Measurements from ENCODE around the gene MICOS13. TPM values are rescaled to one million over a fixed set of nuclear protein-coding genes. Genes with fewer than 3 reads are reported as not detected.

The MICOS13 gene
- polyA plus RNA-seq, 4 donors: 41.9 to 134 (median 108) TPM

DNA sequence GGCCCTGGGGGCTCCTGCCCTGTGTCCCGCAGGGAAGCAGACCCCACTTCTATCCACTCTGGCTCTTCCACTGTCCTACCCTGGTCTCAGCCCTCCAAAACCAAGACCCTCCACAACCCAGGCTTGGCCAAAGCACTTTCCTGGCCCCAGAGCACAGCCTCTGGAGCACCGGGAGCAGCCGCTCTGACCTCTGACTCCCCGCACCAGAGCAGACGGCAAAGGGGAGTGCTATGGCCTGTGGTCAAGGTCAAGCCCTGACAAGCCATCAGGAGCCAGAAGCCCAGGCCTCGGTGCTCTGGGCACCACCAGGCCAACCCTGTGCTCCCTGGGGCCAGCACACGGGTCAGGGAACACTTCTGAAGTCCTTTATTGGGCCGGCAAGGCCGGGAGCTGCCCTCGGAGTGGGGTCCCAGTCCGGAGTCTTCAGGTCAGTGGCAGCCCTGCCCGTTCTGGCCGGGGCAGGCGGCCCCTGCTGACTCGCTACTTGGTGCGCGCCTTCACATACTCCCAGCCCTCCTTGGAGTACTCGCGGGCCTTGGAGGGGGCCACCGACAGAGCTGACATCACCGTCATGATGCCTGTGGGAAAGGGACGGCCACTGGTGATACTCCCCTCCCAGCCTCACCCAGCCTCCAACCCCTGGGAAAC lies 2.1 kb downstream of the MICOS13 start:
- DNase-seq (no peak), FAIRE-seq (no peak)
- Histone ChIP-seq H3K27ac (ENCODE audit: low read depth in 1 of 3, low read length in 2 of 3) (no peak overlapping the region), H3K36me3 (ENCODE audit: control insufficient read depth in 3 of 3, insufficient read depth in 2 of 3, low read depth in 1 of 3, low read length in 3 of 3) (peaks cover 0 to 17% (median 0%) of the 10 kb centered on the region in 3 donors), H3K27me3 (ENCODE audit: control insufficient read depth in 3 of 3, insufficient read depth in 3 of 3, low read length in 3 of 3) (peaks cover 0 to 4% (median 0%) of the 10 kb centered on the region in 3 donors), H3K4me1 (ENCODE audit: control insufficient read depth in 3 of 3, insufficient read depth in 2 of 3, low read depth in 1 of 3, low read length in 2 of 3) (peaks cover 1 to 10% (median 6%) of the 10 kb centered on the region in 3 donors), H3K9me3 (ENCODE audit: control insufficient read depth in 2 of 2, insufficient read depth in 1 of 2, low read depth in 1 of 2, low read length in 1 of 2) (no peaks in the 10 kb centered on the region), H3K4me3 (ENCODE audit: low read depth in 1 of 3, low read length in 3 of 3) (no peak overlapping the region)
- WGBS, 3 donors: 88 to 91% (median 91%) methylated on average over 19 to 22 of the region's 22 CpGs

DNA sequence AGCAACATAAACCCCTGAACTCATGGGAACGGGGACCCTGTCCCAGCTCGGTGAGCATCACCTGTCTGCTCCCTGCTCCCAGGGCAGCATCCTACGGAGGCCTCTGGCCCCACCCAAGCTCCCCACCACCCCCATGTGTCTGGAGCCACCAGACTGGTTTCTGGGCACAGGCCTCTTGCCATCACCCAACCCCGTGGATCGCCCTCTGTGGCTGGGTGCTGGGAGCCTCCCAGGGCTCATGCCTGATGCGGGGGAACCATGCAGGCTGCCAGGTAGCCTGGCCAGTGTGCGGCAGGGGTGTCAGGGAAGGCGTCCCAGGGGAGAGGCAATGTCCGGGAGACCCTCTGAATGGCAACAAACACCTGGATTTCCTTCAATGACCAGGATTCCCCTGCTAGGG lies 2.7 kb downstream of the MICOS13 start:
- Histone ChIP-seq H3K4me3 (ENCODE audit: low read depth in 1 of 3, low read length in 3 of 3) (no peak overlapping the region), H3K27me3 (ENCODE audit: control insufficient read depth in 3 of 3, insufficient read depth in 3 of 3, low read length in 3 of 3) (peaks cover 0 to 4% (median 0%) of the 10 kb centered on the region in 3 donors), H3K27ac (ENCODE audit: low read depth in 1 of 3, low read length in 2 of 3) (no peak overlapping the region), H3K4me1 (ENCODE audit: control insufficient read depth in 3 of 3, insufficient read depth in 2 of 3, low read depth in 1 of 3, low read length in 2 of 3) (peaks cover 1 to 10% (median 6%) of the 10 kb centered on the region in 3 donors), H3K36me3 (ENCODE audit: control insufficient read depth in 3 of 3, insufficient read depth in 2 of 3, low read depth in 1 of 3, low read length in 3 of 3) (peaks cover 0 to 17% (median 0%) of the 10 kb centered on the region in 3 donors), H3K9me3 (ENCODE audit: control insufficient read depth in 2 of 2, insufficient read depth in 1 of 2, low read depth in 1 of 2, low read length in 1 of 2) (no peaks in the 10 kb centered on the region)
- FAIRE-seq (no peak), DNase-seq (no peak)
- WGBS, 3 donors: 80 to 87% (median 86%) methylated on average over 9 of the region's 9 CpGs

DNA sequence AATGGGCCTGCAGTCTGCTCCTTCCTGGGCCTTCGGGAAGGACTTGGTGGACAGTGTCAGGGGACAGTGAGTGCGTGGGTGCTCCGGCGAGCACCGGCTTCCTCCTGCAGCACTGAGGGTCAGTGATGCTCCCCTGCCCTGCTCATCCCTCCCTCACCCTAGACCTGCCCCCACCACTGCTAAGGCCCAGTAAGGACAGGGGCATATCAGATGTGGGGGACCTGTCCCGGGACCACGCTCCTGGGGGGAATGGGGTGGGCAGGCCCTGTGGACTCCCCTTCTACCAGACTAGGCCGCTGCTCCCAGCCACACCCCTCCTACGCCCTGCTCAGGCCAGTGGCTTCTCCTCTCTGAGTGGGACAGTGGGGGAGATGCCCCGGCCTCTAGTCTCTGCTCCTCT lies 3.2 kb downstream of the MICOS13 start:
- WGBS, 3 donors: 83 to 92% (median 91%) methylated on average over 10 of the region's 10 CpGs
- no peak overlapping the region for H3K4me3 ChIP-seq (ENCODE audit: low read depth in 1 of 3, low read length in 3 of 3)
- DNase-seq: no peak
- FAIRE-seq: no peak
- H3K9me3 ChIP-seq (ENCODE audit: control insufficient read depth in 2 of 2, insufficient read depth in 1 of 2, low read depth in 1 of 2, low read length in 1 of 2): no peaks in the 10 kb centered on the region
- H3K27me3 ChIP-seq (ENCODE audit: control insufficient read depth in 3 of 3, insufficient read depth in 3 of 3, low read length in 3 of 3): peaks cover 0 to 4% (median 0%) of the 10 kb centered on the region in 3 donors
- H3K27ac ChIP-seq (ENCODE audit: low read depth in 1 of 3, low read length in 2 of 3): no peak overlapping the region
- H3K4me1 ChIP-seq (ENCODE audit: control insufficient read depth in 3 of 3, insufficient read depth in 2 of 3, low read depth in 1 of 3, low read length in 2 of 3): peaks cover 1 to 10% (median 6%) of the 10 kb centered on the region in 3 donors
- peaks cover 0 to 18% (median 0%) of the 10 kb centered on the region in 3 donors for H3K36me3 ChIP-seq (ENCODE audit: control insufficient read depth in 3 of 3, insufficient read depth in 2 of 3, low read depth in 1 of 3, low read length in 3 of 3)

DNA sequence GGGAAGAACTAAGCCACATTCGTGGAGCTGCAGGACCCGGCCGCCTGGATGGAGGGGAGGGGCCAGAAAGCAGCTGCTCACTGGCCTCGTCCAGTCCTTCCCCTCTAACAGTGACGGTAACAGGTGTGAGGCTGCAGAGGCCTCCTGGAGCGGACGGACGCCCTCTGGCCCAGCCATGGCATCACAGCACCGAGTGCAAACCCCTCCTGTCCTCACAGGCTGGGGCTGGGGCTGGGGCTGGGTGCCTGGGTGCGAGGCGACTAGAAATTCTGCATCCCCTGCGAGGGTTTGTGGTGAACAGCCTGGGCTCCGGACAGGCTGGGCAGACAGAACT lies 3.6 kb downstream of the MICOS13 start:
- Histone ChIP-seq H3K9me3 (ENCODE audit: control insufficient read depth in 2 of 2, insufficient read depth in 1 of 2, low read depth in 1 of 2, low read length in 1 of 2) (no peaks in the 10 kb centered on the region), H3K36me3 (ENCODE audit: control insufficient read depth in 3 of 3, insufficient read depth in 2 of 3, low read depth in 1 of 3, low read length in 3 of 3) (peaks cover 0 to 22% (median 0%) of the 10 kb centered on the region in 3 donors), H3K27ac (ENCODE audit: low read depth in 1 of 3, low read length in 2 of 3) (no peak overlapping the region), H3K27me3 (ENCODE audit: control insufficient read depth in 3 of 3, insufficient read depth in 3 of 3, low read length in 3 of 3) (peaks cover 0 to 4% (median 0%) of the 10 kb centered on the region in 3 donors), H3K4me1 (ENCODE audit: control insufficient read depth in 3 of 3, insufficient read depth in 2 of 3, low read depth in 1 of 3, low read length in 2 of 3) (peaks cover 1 to 10% (median 6%) of the 10 kb centered on the region in 3 donors), H3K4me3 (ENCODE audit: low read depth in 1 of 3, low read length in 3 of 3) (no peak overlapping the region)
- 35 to 69% (median 39%) methylated on average over 8 to 13 of the region's 13 CpGs for WGBS, 3 donors
- no peak for DNase-seq
- no peak for FAIRE-seq

DNA sequence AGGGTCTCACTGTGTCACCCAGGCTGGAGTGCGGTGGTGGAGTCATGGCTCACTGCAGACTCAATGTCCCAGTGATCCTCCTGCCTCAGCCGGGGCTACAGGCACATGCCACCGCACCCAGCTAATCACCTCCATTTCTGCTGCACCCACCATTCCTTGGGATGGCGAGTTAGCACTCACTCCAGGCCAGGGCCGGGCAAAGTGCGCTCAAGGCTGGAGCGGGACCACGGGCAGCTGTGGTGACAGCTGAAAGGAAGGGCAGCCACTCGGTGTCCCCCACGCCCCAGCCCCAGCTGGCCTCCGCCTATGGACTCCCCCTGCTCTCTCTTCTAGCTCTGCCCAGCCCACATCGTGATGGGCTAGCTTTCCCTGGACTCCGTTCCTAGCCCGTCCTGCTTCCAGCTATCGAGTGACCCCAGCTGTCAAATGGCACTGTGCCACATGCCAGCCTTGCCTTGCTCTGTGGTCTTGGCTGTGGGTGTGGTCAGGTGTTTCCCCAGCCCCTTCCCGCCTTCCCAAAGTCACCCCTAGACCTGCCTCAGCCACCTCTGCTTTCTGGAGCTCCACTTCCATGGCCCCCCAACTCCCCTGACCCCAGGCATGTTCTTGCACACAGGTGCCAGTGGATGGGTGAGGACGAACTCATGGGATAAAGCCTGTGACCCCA lies 4.1 kb downstream of the MICOS13 start:
- FAIRE-seq: no peak
- Histone ChIP-seq H3K4me3 (ENCODE audit: low read depth in 1 of 3, low read length in 3 of 3) (no peak overlapping the region), H3K27ac (ENCODE audit: low read depth in 1 of 3, low read length in 2 of 3) (no peak overlapping the region), H3K4me1 (ENCODE audit: control insufficient read depth in 3 of 3, insufficient read depth in 2 of 3, low read depth in 1 of 3, low read length in 2 of 3) (peaks cover 1 to 8% (median 6%) of the 10 kb centered on the region in 3 donors), H3K27me3 (ENCODE audit: control insufficient read depth in 3 of 3, insufficient read depth in 3 of 3, low read length in 3 of 3) (peaks cover 0 to 2% (median 0%) of the 10 kb centered on the region in 3 donors), H3K36me3 (ENCODE audit: control insufficient read depth in 3 of 3, insufficient read depth in 2 of 3, low read depth in 1 of 3, low read length in 3 of 3) (peaks cover 0 to 24% (median 0%) of the 10 kb centered on the region in 3 donors), H3K9me3 (ENCODE audit: control insufficient read depth in 2 of 2, insufficient read depth in 1 of 2, low read depth in 1 of 2, low read length in 1 of 2) (no peaks in the 10 kb centered on the region)
- DNase-seq: peak in 1 of 2 donors; percentile 35
- WGBS, 3 donors: 20 to 64% (median 39%) methylated on average over 17 of the region's 17 CpGs

DNA sequence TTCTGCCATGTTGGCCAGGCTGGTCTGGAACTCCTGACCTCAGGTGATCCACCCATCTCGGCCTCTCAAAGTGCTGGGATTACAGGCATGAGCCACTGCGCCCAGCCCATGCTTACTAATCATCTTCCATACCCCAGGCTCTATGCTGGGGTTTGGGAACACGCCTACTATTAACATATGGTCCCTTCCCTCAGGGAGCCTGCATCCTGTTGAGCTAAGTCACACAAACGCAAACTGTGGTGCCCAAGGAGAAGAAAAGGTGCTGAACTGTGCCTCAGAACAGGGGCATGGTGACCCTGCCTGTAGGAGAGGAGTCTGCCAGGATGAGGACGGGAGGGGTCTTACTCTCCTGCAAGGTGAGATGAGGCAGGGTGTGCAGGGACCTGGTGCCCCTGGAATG lies 5.6 kb downstream of the MICOS13 start:
- 82 to 92% (median 89%) methylated on average over 5 of the region's 5 CpGs for WGBS, 3 donors
- H3K27ac ChIP-seq (ENCODE audit: low read depth in 1 of 3, low read length in 2 of 3): no peak overlapping the region
- H3K4me3 ChIP-seq (ENCODE audit: low read depth in 1 of 3, low read length in 3 of 3): no peak overlapping the region
- H3K9me3 ChIP-seq (ENCODE audit: control insufficient read depth in 2 of 2, insufficient read depth in 1 of 2, low read depth in 1 of 2, low read length in 1 of 2): no peaks in the 10 kb centered on the region
- FAIRE-seq: no peak
- H3K36me3 ChIP-seq (ENCODE audit: control insufficient read depth in 3 of 3, insufficient read depth in 2 of 3, low read depth in 1 of 3, low read length in 3 of 3): peaks cover 0 to 32% (median 0%) of the 10 kb centered on the region in 3 donors
- H3K4me1 ChIP-seq (ENCODE audit: control insufficient read depth in 3 of 3, insufficient read depth in 2 of 3, low read depth in 1 of 3, low read length in 2 of 3): peaks cover 0 to 6% (median 5%) of the 10 kb centered on the region in 3 donors
- no peaks in the 10 kb centered on the region for H3K27me3 ChIP-seq (ENCODE audit: control insufficient read depth in 3 of 3, insufficient read depth in 3 of 3, low read length in 3 of 3)
- DNase-seq: no peak

DNA sequence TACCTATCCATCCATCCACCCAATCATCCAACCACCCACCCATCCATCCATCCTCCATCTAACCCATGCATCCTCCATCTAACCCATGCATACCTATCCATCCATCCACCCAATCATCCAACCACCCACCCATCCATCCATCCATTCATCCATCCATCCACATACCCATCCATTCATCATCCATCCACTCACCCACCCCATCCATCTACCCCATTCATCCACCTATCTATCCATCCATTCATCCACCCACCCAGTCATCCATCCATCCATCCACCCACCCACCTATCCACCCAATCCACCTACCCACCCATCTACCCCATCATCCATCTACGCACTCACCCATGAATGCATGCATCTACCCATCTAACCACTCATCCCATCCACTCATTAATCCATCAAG lies 6.6 kb downstream of the MICOS13 start:
- FAIRE-seq: no peak
- Histone ChIP-seq H3K4me1 (ENCODE audit: control insufficient read depth in 3 of 3, insufficient read depth in 2 of 3, low read depth in 1 of 3, low read length in 2 of 3) (no peaks in the 10 kb centered on the region), H3K27ac (ENCODE audit: low read depth in 1 of 3, low read length in 2 of 3) (no peak overlapping the region), H3K9me3 (ENCODE audit: control insufficient read depth in 2 of 2, insufficient read depth in 1 of 2, low read depth in 1 of 2, low read length in 1 of 2) (no peaks in the 10 kb centered on the region), H3K36me3 (ENCODE audit: control insufficient read depth in 3 of 3, insufficient read depth in 2 of 3, low read depth in 1 of 3, low read length in 3 of 3) (peaks cover 6 to 42% (median 7%) of the 10 kb centered on the region in 3 donors), H3K4me3 (ENCODE audit: low read depth in 1 of 3, low read length in 3 of 3) (no peak overlapping the region), H3K27me3 (ENCODE audit: control insufficient read depth in 3 of 3, insufficient read depth in 3 of 3, low read length in 3 of 3) (no peaks in the 10 kb centered on the region)
- 95 to 100% (median 100%) methylated on average over 1 of the region's 1 CpG for WGBS, 3 donors
- no peak for DNase-seq

DNA sequence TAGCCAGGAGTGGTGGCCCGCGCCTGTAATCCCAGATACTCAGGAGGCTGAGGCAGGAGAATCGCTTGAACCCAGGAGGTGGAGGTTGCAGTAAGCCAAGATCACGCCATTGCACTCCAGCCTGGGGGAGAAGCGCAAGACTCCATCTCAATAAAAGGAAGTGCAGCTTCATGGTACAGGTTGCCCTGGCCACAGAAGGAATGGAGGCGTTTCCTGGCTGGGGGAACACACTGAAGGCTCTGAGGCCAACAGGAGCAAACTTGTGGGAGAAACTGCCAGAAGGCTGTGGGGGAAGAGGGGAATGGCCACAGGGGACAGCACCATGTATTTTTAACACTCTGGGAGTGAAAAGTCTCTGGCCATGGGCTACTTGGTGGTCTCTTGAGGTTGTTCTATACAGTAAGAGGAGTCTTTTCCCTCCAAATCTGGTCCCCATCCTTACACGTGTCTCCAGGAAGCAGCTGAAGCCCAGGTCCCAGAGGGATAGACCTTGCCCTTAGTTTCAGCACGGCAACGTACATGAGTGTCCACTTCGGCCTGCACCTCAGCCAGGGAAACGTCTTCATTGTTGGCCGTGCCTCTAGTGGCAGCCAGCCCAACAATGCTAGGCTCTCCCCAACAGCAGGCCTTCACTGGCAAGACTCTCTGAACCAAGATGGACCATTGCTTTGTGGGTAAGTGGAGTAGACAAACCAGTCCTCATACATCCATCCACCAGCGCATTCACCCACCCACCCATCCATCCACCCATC lies 7.4 kb downstream of the MICOS13 start:
- no peak overlapping the region for H3K4me3 ChIP-seq (ENCODE audit: low read depth in 1 of 3, low read length in 3 of 3)
- no peaks in the 10 kb centered on the region for H3K4me1 ChIP-seq (ENCODE audit: control insufficient read depth in 3 of 3, insufficient read depth in 2 of 3, low read depth in 1 of 3, low read length in 2 of 3)
- H3K27ac ChIP-seq (ENCODE audit: low read depth in 1 of 3, low read length in 2 of 3): no peak overlapping the region
- 91 to 96% (median 94%) methylated on average over 13 of the region's 13 CpGs for WGBS, 3 donors
- DNase-seq (no peak), FAIRE-seq (no peak)
- H3K9me3 ChIP-seq (ENCODE audit: control insufficient read depth in 2 of 2, insufficient read depth in 1 of 2, low read depth in 1 of 2, low read length in 1 of 2): no peaks in the 10 kb centered on the region
- peaks cover 10 to 43% (median 10%) of the 10 kb centered on the region in 3 donors for H3K36me3 ChIP-seq (ENCODE audit: control insufficient read depth in 3 of 3, insufficient read depth in 2 of 3, low read depth in 1 of 3, low read length in 3 of 3)
- H3K27me3 ChIP-seq (ENCODE audit: control insufficient read depth in 3 of 3, insufficient read depth in 3 of 3, low read length in 3 of 3): no peaks in the 10 kb centered on the region
